HG03097 (cell line): ENCODE results near the gene MDFIC2.
"Not testable (repeated sequence)": the region's sequence is repeated elsewhere in the genome, so short reads cannot be mapped to it uniquely, and the experiment has no call there.

Experiments
- ATAC-seq: cut with Tn5 transposase; IDR thresholded peaks from one replicate; pipeline ENCODE4 v1.9.1; 2021; ENCODE audit not compliant: unreplicated experiment, low FRiP score

MDFIC2 gene

DNA sequence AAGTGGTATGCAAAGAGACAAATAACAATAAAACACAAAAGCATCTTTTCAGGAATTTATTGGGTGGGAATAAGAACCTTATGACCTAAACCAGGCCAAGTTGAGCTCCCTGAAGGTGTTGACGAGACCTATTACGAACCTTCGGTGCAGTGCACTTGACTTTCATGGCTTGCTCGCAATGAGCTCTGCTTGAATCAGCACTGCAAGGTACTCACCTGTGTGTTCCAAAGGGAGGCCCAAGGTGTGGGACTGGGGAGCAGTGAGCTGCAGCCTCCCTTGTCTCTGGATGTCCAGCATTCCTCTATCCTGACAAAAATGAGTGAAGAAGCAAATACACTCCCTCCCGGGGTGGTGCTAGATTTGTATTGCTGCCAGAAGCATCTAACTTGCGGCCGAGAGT, at the start of gene MDFIC2:
Gene MDFIC2 (minus strand): TSS at position 303 of the 400 bp plus-strand sequence. CDS start 665 bp downstream, outside the sequence.
- ATAC-seq = no peak

DNA sequence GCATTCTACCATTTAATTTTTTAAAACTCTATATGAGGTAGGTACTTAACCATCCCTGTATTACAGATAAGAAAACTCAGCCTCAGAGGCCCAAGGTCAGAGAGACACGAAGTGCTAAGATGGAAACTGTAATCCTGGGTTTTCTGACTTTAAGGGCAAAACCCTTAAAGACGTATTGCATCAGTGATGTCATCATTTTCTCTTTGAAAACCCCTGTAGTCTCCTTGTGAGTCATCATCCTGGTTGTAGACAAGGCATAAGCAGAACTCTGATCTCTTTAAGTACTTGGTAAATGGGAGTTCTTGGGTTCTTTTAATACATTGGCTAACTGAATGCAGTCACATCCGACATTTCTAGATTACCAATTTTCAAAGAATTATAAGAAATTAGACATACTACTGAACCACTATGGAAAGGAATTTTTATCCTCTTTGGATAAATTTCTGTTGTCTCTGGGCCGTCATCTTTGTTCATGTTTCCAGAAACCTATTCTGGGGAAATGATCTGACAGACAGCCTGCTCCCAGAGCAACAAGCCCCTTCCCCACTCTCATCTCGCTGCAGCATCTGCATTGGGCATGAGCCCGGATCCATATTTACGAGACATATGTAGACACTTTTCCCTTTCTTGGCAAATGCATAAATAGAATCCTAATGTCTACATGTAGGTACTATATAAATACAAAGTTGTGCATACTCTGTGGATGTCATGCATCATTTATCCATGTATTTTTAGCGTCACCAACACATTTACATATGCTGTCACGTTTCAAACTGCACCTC, 48.7 kb upstream of the MDFIC2 start:
- peak; percentile 79 for ATAC-seq

DNA sequence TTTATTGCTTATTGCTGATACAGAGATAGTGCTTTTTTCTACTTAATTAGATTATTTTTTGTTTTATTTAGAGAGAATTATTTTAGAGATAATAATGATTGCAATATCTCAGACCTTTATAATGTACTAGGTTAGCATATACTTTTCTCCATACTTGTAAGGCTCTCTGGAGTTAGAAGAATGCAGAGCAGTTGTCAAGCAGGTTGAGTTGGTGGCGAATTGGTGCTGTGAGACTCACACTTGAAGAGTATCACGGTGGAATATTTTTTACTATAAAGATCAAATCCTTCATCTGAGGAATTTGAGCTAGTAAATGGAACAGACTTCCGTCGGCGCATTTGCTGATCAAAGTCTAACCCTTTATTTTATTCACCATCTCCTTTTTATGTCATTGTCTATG, 47.3 kb upstream of the MDFIC2 start:
- no peak for ATAC-seq

DNA sequence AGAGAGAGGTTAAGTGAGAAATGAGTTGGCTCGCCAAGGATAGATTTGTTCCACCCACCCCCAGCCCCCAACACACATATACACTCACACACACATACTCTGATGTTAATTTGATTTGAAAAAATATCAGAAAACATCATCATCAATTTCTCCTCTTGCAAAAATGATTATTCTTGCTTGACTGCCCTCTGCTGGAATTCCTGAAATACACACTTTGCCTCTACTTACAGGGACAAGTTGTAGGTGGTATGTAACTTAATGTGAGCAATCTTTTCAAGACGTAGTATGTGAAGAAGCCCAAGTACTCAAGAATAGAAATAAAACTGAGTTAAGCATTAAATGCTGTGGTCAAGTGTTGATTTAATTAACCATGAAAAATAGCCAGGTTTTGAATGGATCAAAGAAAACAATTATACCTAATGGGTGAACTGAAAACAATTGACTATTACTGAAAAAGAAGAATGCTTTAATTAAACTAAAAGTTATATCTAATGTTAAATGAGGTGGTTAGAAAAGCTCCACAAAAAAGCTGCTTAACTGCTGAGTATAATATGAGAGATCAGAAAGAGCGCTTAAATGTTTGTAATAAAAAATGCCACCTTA, 46.6 kb upstream of the MDFIC2 start:
- no peak for ATAC-seq

DNA sequence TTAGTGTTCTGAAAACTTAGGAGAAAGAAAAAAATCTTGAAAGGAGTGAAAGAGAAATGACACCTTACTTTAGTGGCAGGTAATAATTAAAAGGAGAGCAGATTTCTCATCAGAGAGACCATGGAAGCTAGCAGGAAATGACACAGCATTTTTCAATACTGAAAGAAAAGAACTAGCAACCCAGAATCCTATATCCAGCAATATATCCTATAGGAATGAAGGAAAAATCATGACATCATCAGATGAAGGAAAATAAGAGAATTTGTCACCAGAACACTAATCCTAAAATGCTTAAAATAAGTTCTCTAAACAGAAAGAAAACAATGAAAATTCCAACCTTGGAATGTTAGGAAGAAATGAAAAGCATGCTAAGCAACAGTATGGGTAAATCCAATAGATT, 39.8 kb upstream of the MDFIC2 start:
- ATAC-seq = no peak

DNA sequence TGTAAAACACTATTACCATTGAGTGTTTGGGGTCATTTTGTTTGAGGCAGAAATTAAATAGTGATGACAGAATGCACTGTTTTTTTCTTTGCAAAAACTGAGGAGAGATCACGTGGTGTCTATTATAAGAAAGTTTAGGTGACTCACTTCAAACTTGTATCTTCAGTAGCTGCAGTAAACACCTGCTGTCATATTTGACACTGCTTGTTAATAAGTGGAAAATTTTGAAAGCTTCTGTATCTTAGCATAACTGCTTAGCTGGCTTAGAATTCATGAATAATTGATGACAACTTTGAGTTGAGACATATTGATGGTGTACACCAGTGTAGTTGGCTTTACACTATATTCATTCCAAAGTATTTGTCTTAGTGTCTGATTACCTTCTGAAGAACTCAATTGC, 29.7 kb upstream of the MDFIC2 start:
- no peak for ATAC-seq

DNA sequence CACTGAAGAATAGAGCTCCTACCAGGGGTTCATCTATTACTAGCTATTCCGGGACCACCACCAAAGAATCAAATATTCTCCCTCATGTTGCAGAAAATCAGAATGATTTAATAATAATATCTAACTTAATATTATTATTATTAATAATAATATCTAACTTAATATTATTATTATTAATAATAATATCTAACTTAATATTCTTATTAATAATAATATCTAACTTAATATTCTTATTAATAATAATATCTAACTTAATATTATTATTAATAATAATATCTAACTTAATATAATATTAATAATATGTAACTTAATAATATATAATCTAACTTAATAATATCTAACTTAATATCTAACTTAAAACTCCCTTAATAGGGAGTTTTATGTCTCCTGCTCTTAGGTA, 24.4 kb upstream of the MDFIC2 start:
- not testable (repeated sequence) for ATAC-seq

DNA sequence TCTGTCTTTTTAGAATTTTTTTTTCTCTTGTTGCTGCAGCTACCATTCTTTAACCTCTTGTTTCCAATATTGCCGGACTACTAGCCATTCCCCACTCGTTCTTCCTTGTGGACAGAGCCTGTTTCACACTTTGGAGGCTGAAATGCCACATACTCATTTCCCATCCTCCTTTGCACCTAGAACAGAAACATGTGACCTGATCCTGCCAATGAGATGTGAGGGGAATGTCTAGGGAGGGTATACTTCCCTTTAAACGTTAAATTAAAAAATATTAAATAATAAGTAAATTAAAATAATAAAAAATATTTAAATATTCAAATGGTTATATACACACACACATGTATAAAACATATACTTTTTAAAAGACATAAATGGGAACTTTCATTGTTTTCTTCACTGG, 20.6 kb upstream of the MDFIC2 start:
- ATAC-seq = no peak

DNA sequence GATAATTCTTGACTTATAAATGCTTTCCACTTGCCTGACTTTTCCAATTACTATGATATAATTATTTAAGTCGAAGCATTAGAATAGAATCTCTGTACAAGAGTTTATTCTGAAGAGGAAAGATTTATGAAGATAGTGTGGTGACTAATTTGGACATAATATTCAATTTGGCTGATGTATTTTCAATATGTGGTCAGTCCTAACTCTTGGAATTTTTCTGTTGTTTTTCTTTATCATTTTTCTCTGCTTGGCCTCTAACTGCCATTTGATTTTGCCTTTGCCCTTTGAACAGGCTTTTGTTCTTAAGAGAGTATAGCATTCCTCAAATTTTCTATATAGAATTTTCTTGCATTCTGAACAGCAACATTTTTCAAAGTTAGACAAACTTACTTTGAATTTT, 2.6 kb upstream of the MDFIC2 start:
- ATAC-seq = no peak

DNA sequence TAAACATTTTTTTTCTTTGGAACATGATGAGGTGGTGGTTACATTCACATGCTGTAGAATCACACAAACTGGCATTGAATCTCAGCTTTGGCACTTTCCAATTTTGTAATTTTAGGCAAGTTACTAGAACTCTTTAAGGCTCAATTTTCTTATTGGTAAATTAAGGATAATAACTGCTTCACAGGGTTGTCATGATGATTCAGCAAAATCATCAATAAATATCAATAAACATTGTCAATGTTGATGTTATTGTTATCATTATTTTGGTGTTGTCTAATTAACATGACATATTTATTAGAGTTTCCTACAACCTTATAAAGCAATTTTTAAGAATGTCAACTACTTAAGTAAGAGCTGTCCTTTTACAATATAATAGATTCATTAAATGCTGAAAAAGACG, 1.6 kb downstream of the MDFIC2 start:
- no peak for ATAC-seq

DNA sequence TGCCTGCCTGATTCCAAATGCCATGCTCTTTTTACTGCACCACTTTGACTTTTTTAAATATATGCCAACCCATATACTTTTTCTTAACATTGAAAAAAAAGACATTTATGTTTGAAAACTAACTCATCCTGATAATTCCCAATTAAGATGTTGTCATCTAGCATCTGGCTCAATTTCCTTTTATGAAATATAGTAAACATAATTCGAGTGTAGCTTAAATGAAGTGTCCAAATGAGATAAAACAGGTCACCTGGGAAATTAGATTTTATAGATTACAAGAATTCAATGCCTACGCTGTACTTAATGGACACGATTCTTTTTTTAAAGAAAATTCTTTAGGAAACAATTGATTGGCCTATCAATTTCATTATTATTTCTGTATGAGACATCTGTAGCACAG, 2.8 kb downstream of the MDFIC2 start:
- no peak for ATAC-seq

DNA sequence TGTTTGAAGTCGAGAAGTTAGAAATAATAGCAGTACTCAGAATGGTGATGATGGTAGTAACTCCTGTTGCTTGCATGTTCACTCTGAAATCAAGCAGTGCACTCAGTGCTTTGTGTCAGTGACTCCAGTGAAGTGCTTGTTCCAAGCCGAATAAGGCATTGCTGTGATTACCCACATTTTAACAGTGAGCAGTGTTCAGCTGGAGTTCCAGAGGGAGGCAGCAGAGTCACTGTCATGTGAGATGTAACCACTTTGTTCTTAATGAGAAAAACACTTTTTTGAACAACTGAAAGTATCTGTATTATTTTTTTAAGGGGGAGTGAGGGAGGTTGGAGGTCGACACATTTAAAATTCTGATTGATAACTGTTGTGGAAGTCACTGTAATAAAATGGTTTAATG, 3.7 kb downstream of the MDFIC2 start:
- no peak for ATAC-seq

DNA sequence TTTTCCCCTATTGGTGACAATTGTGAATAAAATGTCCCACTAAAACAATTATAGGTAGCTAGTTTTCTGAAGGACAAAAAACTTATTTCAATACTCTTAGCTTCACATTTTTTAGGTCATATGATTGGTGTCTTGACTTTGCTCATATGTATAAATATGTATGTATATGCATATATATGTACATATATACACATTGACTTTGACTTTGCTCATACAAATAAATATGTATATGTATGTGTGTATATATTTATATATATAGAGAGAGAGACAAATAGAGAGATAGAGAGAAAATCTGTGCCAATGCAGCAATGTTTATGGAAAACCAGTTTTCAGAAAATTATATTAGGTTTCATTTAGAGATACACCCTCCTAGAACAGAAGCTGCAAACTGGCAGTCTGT, 5.7 kb downstream of the MDFIC2 start:
- no peak for ATAC-seq

DNA sequence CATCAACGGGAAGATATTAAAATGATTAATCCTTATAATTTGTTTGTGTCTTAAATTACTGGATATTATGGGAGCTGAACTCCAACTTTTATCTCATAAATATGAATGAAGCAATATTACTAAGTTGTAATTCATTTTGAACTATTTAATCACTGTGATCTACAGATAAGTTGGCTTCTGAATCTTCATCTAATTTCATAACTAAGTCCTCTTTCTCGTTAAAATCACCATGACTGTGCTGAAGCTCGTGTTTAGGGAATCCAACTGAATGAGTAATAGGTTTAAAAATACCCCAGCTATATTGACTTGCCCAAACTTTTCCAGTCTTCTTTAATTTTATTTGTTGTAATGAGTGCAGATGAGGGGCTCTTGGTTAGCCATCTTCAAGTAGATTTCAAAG, 14.1 kb downstream of the MDFIC2 start:
- ATAC-seq = no peak

DNA sequence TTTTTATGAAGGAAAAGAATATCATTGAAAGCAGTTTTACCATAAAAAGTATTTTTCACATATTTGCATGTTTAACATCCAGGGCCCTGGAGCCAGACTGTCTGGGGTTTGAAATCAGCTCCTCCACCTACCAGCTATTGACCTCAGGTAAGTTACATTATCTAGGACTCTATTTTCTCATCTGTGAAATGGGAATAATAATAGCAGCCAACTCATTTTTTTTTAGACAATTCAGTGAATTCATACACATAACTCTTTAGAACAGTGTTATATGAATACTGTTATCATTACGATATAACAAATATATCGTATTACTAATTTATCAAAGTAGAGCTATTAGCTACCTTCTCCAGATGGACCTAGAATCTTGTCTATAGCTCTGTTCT, 21.3 kb downstream of the MDFIC2 start:
- no peak for ATAC-seq

DNA sequence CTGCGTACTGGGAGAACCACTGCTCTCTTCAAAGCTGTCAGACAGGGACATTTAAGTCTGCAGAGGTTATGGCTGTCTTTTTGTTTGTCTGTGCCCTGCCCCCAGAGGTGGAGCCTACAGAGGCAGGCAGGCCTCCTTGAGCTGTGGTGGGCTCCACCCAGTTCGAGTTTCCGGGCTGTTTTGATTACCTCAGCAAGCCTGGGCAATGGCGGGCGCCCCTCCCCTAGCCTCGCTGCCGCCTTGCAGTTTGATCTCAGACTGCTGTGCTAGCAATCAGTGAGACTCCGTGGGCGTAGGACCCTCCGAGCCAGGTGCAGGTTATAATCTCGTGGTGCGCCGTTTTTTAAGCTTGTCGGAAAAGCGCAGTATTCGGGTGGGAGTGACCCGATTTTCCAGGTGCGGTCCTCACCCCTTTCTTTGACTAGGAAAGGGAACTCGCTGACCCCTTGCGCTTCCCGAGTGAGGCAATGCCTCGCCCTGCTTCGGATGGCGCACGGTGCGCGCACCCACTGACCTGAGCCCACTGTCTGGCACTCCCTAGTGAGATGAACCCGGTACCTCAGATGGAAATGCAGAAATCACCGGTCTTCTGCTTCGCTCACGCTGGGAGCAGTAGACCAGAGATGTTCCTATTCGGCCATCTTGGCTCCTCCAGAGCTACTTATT, 21.9 kb downstream of the MDFIC2 start:
- not testable (repeated sequence) for ATAC-seq

DNA sequence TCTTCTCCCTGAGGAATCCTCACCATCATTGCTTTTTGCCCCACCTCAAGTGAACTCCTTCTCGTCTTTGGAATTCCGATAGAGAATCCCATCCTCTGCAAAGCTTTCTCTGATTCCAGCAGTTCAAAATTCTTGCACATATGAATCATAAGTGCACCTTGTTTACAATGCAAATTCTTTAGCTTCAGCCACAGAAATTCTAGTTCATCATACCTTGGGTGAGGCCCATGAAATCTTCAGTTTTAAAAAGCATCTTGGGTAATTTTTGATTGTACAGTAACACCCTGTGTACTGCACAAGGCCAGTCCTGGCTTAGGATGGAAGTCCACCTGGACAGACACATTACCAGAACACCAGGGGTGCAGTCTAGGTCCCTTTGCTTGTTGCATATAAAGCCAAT, 30.8 kb downstream of the MDFIC2 start:
- no peak for ATAC-seq

DNA sequence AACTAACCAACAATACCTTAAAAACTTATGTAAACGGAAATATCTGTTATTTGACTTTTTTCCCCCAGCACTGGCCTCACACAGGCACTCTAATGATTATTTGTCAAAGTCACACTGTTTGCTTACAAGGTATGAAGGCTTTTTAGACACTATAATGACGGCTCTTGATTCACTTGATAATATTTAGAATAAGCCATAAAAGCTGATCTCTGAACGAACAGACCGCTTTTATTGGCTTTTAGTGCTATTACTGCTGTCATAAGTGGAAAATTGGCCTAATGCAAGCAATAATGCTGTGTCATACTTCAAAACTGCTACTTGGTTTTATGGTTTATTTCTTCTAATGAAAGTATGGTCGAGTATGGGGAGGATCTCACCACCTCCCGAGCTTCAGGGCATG, 35.1 kb downstream of the MDFIC2 start:
- ATAC-seq = no peak

DNA sequence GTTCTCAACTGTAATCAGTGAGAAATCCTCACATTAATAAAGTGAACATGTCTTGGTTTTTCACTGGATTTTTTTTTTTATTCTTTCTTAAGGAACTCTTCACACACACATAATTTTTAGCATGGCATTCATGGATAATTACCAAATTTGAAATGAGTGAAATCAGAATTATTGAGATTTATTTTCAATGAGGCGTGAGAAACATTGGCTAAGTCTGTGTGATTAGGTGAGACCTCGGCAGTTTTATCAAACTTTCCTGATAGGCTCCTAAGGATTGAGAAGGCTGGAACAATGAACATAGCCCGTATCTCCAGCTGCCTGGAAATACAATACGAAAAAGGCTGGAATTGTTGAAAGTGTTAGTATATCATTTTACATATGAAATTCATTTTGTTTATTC, 35.5 kb downstream of the MDFIC2 start:
- no peak for ATAC-seq

DNA sequence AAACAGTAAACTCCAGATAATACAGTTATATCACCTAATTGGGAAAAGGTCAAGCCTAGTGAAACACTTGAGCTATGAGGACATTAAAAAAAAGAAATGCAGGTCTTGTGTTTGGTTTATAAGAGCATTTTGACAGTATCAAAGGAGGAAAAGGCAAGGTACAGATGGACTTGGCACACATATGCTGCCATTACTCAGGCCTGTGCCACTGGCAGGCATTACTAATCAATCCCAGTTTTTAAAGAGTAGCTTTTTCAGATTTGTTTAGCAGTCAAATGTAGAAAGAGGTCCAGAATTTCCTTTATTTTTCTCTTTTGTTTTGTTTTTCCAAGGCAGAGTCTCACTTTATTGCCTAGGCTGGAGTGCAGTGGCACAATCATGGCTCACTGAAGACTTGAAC, 38.9 kb downstream of the MDFIC2 start:
- ATAC-seq = no peak

DNA sequence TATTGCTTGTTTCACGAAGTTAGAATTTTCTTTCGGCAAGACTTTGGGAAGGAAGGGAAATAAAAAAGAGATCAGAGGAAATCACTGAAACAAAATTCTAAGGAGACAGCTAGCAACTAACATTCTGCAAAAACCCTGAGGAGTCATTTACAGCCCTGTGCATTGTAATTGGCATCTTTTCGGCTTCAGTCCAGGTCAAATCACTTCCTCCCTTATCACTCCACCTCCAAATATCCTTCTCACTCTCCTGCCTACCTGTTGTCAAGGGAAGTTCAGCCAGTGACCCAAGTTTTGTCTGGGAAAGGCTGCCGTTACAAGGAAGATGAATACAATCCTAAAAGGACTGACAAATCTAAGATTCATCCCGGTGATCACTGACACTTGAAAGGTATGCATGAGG, 39.6 kb downstream of the MDFIC2 start:
- ATAC-seq = no peak
